ENCODE data around the gene WEE1. TPM values are rescaled to one million over a fixed set of nuclear protein-coding genes. Genes with fewer than 3 reads are reported as not detected.

The WEE1 gene
- total and polyA plus RNA-seq, 2 experiments from 2014 or later, result 79.2 to 101 TPM

DNA sequence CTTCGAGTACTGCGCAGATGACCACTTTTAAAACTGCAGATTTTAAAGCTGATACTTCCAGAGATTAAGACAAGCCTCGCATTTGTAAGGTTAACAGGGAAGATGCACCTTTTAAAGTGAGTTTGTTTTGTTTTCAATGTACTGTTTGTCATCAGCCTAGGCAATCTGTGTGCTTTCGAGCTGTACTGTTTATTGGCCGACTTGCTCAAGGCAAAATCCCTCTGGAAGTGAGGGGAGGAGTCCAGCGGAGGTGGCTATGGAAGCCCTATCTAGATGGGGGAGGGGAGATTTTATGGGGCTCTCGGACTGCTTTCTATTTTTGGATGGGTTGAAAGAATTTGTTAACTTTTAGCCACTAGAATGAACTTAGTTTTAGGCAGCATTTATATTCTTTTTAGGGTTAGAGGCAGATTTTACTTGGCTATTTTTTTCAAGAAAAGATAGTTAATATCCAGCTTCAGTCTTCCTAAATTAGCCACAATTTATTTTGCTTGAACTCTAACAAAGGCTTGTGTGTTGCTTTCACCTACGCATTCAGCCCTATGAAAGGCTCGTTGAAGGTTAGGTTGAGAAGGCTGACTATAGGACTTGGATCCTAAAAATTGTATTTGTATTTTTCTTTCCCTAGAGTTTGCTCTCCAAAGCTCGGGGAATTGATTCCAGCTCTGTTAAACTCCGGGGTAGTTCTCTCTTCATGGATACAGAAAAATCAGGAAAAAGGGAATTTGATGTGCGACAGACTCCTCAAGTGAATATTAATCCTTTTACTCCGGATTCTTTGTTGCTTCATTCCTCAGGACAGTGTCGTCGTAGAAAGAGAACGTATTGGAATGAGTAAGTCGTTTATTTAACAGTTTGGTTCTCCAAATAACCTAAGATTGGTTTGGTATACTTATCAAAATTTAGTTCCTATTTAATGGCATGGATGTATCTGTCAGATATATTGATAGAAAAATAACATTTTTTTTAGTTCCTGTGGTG lies 2.1 kb downstream of the WEE1 start:
- Histone ChIP-seq H3K79me2 (peaks cover 59% of the 10 kb centered on the region), H2AFZ (peak overlapping the region; percentile 11), H4K20me1 (ENCODE audit: insufficient read depth, poor library complexity, severe bottlenecking) (no peaks in the 10 kb centered on the region), H3K4me2 (peak overlapping the region; percentile 81), H3K4me1 (ENCODE audit: insufficient read depth) (peaks cover 14% of the 10 kb centered on the region), H3K36me3 (replicated peaks; ENCODE audit: insufficient read depth, low read depth) (peaks cover 1% of the 10 kb centered on the region), H3K27ac (peak overlapping the region; percentile 96), H3K9me2 (replicated peaks; ENCODE audit: insufficient read depth) (no peaks in the 10 kb centered on the region), H3K4me3 (peak overlapping the region; percentile 20), H3K9me3 (ENCODE audit: low read depth) (no peaks in the 10 kb centered on the region), H3K27me3 (no peaks in the 10 kb centered on the region)
- TF ChIP-seq EZH2 (IDR thresholded peaks at IDR 0.05; ENCODE audit: borderline replicate concordance) (no peak), EZH2phosphoT487 (IDR thresholded peaks at IDR 0.05; ENCODE audit: low read depth, severe bottlenecking, unreplicated experiment) (peak; percentile 55)
- TF ChIP-seq, protein P1, sequence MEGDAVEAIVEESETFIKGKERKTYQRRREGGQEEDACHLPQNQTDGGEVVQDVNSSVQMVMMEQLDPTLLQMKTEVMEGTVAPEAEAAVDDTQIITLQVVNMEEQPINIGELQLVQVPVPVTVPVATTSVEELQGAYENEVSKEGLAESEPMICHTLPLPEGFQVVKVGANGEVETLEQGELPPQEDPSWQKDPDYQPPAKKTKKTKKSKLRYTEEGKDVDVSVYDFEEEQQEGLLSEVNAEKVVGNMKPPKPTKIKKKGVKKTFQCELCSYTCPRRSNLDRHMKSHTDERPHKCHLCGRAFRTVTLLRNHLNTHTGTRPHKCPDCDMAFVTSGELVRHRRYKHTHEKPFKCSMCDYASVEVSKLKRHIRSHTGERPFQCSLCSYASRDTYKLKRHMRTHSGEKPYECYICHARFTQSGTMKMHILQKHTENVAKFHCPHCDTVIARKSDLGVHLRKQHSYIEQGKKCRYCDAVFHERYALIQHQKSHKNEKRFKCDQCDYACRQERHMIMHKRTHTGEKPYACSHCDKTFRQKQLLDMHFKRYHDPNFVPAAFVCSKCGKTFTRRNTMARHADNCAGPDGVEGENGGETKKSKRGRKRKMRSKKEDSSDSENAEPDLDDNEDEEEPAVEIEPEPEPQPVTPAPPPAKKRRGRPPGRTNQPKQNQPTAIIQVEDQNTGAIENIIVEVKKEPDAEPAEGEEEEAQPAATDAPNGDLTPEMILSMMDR (IDR thresholded peaks at IDR 0.05; ENCODE audit: poor library complexity), result no peak
- 2% methylated on average over 17 of the region's 17 CpGs for WGBS (ENCODE audit: low lambda C conversion rate, missing lambda C conversion rate)
- DNase-seq (ENCODE audit: low spot score), result peak; percentile 89

DNA sequence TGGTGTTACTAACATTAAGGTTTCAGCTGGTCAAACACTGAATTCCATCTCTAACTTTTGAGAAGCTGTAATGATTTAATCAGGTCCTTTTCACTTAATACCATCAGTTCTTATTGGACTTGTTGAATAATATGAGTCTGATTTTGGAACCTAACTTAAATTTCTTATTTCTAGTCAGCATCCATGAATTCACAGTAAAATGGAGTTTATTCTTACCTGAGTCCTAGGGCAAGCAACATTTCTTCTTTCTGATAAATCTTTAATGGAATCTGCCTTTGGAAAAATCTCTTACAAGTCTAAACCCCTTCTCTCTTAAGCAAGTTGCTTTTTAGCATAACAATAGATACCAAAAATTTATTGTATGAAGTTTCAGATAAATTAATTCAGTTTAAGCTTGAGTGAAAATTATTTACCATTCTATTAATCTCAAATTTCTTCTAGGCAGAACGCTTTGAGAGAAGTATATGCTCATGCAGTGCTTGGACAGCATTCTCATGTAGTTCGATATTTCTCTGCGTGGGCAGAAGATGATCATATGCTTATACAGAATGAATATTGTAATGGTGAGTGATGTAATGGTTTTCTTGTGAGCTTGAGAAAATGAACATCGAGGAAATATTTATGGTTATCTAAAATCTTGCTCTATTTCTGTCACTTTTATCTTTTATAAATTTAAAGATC lies 3.4 kb downstream of the WEE1 start:
- peak overlapping the region; percentile 96 for H3K27ac ChIP-seq
- no peak overlapping the region for H2AFZ ChIP-seq

DNA sequence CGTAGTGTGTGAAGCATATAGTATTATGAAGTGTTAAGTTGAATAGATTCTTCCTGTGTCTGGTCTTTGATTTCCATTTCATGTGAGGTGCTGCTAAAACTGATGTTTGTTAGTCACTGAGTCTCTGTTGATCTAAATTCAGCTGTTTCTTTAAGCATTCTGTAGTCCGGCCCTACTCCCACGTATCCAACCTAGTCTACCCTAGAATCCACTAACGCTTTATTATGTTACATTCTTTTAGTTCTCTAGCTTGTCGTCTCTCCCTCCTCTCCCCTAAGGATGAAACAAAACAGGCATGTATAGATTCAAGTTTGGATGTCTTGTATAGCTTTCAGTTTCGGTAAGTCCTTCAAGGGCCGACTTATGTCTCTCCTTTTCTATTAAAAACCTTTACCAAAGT lies 4.1 kb downstream of the WEE1 start:
- DNase-seq (ENCODE audit: low spot score), result no peak

More for the DNA sequence above, 3.4 kb downstream of the WEE1 start:
- DNase-seq (ENCODE audit: low spot score), result no peak
- no peaks in the 10 kb centered on the region for H3K27me3 ChIP-seq
- H4K20me1 ChIP-seq (ENCODE audit: insufficient read depth, poor library complexity, severe bottlenecking), result no peaks in the 10 kb centered on the region
- TF ChIP-seq, protein P1 (IDR thresholded peaks at IDR 0.05; ENCODE audit: poor library complexity), result no peak
- no peak for TF ChIP-seq EZH2 (IDR thresholded peaks at IDR 0.05; ENCODE audit: borderline replicate concordance)
- no peak for TF ChIP-seq EZH2phosphoT487 (IDR thresholded peaks at IDR 0.05; ENCODE audit: low read depth, severe bottlenecking, unreplicated experiment)
- peaks cover 2% of the 10 kb centered on the region for H3K36me3 ChIP-seq (replicated peaks; ENCODE audit: insufficient read depth, low read depth)
- no peaks in the 10 kb centered on the region for H3K9me3 ChIP-seq (ENCODE audit: low read depth)
- H3K4me1 ChIP-seq (ENCODE audit: insufficient read depth), result peaks cover 14% of the 10 kb centered on the region
- H3K4me2 ChIP-seq, result peak overlapping the region; percentile 81
- peak overlapping the region; percentile 20 for H3K4me3 ChIP-seq
- no peaks in the 10 kb centered on the region for H3K9me2 ChIP-seq (replicated peaks; ENCODE audit: insufficient read depth)
- H3K79me2 ChIP-seq, result peaks cover 72% of the 10 kb centered on the region
- 67% methylated on average over 4 of the region's 4 CpGs for WGBS (ENCODE audit: low lambda C conversion rate, missing lambda C conversion rate)

More for the DNA sequence above, 4.1 kb downstream of the WEE1 start:
- Histone ChIP-seq H3K4me2 (peak overlapping the region; percentile 81), H4K20me1 (ENCODE audit: insufficient read depth, poor library complexity, severe bottlenecking) (no peaks in the 10 kb centered on the region), H3K36me3 (replicated peaks; ENCODE audit: insufficient read depth, low read depth) (peaks cover 2% of the 10 kb centered on the region), H3K4me3 (no peak overlapping the region), H3K9me3 (ENCODE audit: low read depth) (no peaks in the 10 kb centered on the region), H2AFZ (no peak overlapping the region), H3K9me2 (replicated peaks; ENCODE audit: insufficient read depth) (no peaks in the 10 kb centered on the region), H3K27me3 (no peaks in the 10 kb centered on the region), H3K4me1 (ENCODE audit: insufficient read depth) (peaks cover 14% of the 10 kb centered on the region), H3K27ac (peak overlapping the region; percentile 96), H3K79me2 (peaks cover 79% of the 10 kb centered on the region)
- TF ChIP-seq EZH2 (IDR thresholded peaks at IDR 0.05; ENCODE audit: borderline replicate concordance) (no peak), EZH2phosphoT487 (IDR thresholded peaks at IDR 0.05; ENCODE audit: low read depth, severe bottlenecking, unreplicated experiment) (no peak)
- TF ChIP-seq, protein P1 (IDR thresholded peaks at IDR 0.05; ENCODE audit: poor library complexity), result no peak
- 56% methylated on average over 7 of the region's 7 CpGs for WGBS (ENCODE audit: low lambda C conversion rate, missing lambda C conversion rate)

All from hepatocyte (in vitro differentiated cells).